OCI-LY1 (cell line): ENCODE results near the gene PTPRN2.

ENCODE experiments used
- EZH2 ChIP-seq: fragments of 200-600 bp; sonication (generic), shearing (Covaris generic); IDR thresholded peaks from 2 replicates; pipeline ENCODE4 v1.8.0; 2017; ENCODE audit warnings: borderline replicate concordance, mixed run types, mild to moderate bottlenecking, antibody characterized with exemption, low read length, moderate library complexity, mixed read lengths
- TF ChIP-seq, protein P1 (sequence below): fragments of 200-600 bp; sonication (generic), shearing (Covaris generic); IDR thresholded peaks from 2 replicates; pipeline ENCODE4 v1.5.1; 2017; ENCODE audit warnings: mild to moderate bottlenecking, antibody characterized with exemption, low read length, moderate library complexity, mixed read lengths

DNA sequence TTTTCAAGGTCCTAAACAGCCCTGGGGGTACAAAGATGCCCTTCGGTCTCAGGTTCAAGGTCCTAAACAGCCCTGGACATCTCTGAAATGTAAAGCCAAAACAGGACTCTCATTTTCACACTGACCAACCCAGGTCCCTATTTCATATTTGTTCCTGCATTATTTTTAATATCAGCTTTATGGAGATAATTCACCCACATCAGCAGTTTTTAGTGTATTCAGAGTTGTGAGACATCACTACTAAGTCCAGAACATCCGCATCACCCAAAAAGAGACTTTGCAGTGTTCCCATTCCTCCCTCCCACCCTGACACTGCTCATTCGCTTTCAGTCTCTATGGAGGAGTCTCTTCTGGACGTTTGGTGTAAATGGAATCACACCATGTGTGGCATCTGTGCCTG is 420.2 kb downstream of the PTPRN2 start:
- TF ChIP-seq, protein P1, sequence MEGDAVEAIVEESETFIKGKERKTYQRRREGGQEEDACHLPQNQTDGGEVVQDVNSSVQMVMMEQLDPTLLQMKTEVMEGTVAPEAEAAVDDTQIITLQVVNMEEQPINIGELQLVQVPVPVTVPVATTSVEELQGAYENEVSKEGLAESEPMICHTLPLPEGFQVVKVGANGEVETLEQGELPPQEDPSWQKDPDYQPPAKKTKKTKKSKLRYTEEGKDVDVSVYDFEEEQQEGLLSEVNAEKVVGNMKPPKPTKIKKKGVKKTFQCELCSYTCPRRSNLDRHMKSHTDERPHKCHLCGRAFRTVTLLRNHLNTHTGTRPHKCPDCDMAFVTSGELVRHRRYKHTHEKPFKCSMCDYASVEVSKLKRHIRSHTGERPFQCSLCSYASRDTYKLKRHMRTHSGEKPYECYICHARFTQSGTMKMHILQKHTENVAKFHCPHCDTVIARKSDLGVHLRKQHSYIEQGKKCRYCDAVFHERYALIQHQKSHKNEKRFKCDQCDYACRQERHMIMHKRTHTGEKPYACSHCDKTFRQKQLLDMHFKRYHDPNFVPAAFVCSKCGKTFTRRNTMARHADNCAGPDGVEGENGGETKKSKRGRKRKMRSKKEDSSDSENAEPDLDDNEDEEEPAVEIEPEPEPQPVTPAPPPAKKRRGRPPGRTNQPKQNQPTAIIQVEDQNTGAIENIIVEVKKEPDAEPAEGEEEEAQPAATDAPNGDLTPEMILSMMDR = no peak
- TF ChIP-seq EZH2 = no peak
